HG03045 (cell line): ENCODE data around the gene HPCAL4.

Experiments used
- ATAC-seq: cut with Tn5 transposase; IDR thresholded peaks from one replicate; pipeline ENCODE4 v1.9.1; 2021; ENCODE audit warnings: mild to moderate bottlenecking, moderate library complexity; ENCODE audit not compliant: unreplicated experiment

Gene HPCAL4

DNA sequence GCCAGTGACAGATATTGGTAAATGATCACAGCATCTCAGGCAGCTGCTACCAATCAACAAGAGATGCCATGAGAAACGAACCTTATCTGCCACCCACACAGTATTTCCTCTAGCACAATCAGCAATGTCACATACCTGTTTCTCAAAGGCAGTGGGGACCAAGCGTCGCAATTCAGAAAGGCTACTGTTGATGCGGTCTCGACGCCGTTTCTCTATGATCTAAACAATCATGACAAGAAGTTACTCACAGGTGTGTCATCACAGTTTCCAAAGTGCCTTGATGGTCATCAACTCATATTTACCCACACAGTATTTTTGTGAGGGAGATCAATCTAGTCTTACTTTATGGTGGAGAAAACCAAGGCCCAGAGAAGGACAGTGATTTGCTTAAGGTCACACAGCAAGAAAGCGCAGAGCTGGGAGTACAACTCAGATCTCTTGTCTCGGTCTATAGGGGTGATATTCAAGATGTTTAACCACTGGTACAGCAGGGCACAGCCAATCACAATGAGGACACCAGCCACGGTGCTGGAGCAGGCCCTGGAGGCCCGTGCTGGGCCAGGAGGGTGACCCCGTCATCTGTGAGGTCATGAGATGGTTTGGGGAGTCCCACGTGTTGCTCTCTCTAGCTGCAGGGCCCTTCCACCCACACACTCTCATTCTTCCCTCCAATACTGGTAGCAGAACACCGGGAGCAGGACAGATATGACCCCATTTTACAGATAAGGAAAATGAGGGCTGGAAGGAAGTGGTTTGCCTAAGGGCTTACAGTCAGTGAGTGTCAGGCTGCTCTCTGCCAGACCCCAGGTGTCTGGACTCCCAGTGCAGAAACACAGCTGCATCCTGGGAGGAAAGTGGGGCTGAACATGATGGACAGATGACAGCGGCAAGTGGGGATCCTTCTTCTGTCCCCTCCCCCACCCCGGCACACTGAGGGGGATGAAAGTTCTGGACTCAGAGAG, 59.6 kb downstream of the HPCAL4 start:
- no peak for ATAC-seq

DNA sequence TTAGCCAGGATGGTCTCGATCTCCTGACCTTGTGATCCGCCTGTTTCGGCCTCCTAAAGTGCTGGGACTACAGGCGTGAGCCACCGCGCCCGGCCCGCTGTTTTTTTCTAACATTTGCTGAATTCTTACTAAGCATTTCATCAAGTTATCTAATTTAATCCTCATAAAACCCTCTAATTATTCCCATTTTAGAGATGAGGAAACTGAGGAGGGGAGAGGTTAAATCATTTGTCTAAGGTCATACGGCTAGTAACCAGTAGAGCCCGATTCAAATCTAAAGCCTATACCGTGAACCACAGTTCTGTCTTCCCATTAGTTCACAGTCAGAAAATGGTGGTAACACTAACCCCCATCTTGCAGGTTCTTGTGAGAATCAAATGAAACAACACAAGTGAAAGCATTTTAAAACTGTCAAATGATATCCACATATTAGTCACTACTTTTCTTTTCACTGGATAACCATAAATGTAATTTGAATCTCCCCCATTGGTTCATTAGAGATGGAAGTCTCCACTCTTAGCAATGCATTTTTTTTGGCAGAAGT, 62.4 kb downstream of the HPCAL4 start:
- ATAC-seq, result no peak
